DOHH2 (cell line): ENCODE data around the gene UMODL1.

Experiments
- H3F3A ChIP-seq: fragments of 200-600 bp; sonication (generic), shearing (Covaris generic); 2 replicates; pipeline ENCODE4 v1.6.0; 2016; ENCODE audit warnings: antibody characterized with exemption, mild to moderate bottlenecking; ENCODE audit not compliant: control insufficient read depth, insufficient read depth
- H3K27ac ChIP-seq: fragments of 200-600 bp; sonication (generic); 2 replicates; pipeline ENCODE4 v1.5.1; 2014; ENCODE audit warnings: low read depth, mild to moderate bottlenecking, low read length, moderate library complexity
- H3K27me3 ChIP-seq: fragments of 200-600 bp; sonication (generic); 2 replicates; pipeline ENCODE4 v1.6.1; 2014; ENCODE audit warnings: mild to moderate bottlenecking, low read length, mixed read lengths; ENCODE audit not compliant: control insufficient read depth
- H3K36me3 ChIP-seq: fragments of 200-600 bp; sonication (generic); 2 replicates; pipeline ENCODE4 v1.6.1; 2014; ENCODE audit warnings: mild to moderate bottlenecking, low read length, moderate library complexity, mixed read lengths; ENCODE audit not compliant: control insufficient read depth
- H3K4me1 ChIP-seq: fragments of 200-600 bp; sonication (generic); 2 replicates; pipeline ENCODE4 v1.6.1; 2014; ENCODE audit warnings: mild to moderate bottlenecking, low read length, mixed read lengths; ENCODE audit not compliant: control insufficient read depth
- H3K4me2 ChIP-seq: fragments of 200-600 bp; sonication (generic); 2 replicates; pipeline ENCODE4 v1.6.0; 2014; ENCODE audit warnings: mild to moderate bottlenecking, low read length, moderate library complexity
- H3K4me3 ChIP-seq: fragments of 200-600 bp; sonication (generic); 2 replicates; pipeline ENCODE4 v1.5.1; 2014; ENCODE audit warnings: mild to moderate bottlenecking, low read length, mixed read lengths
- H3K79me2 ChIP-seq: fragments of 200-600 bp; sonication (generic); 2 replicates; pipeline ENCODE4 v1.6.1; 2014; ENCODE audit warnings: mild to moderate bottlenecking, low read length, mixed read lengths; ENCODE audit not compliant: control insufficient read depth
- H3K9me2 ChIP-seq: fragments of 200-600 bp; sonication (generic); replicated peaks from 2 replicates; pipeline ENCODE4 v1.6.1; 2014; ENCODE audit warnings: mild to moderate bottlenecking, low read length, mixed read lengths; ENCODE audit not compliant: control insufficient read depth
- H3K9me3 ChIP-seq: fragments of 200-600 bp; sonication (generic); 2 replicates; pipeline ENCODE4 v1.6.1; 2014; ENCODE audit warnings: antibody characterized with exemption, low read length, mixed read lengths; ENCODE audit not compliant: control insufficient read depth, insufficient read depth
- H4K20me1 ChIP-seq: fragments of 200-600 bp; sonication (generic); 2 replicates; pipeline ENCODE4 v1.6.0; 2014; ENCODE audit warnings: low read depth, mild to moderate bottlenecking, antibody characterized with exemption, low read length, moderate library complexity; ENCODE audit not compliant: control insufficient read depth, insufficient read depth
- CTCF ChIP-seq: fragments of 200-600 bp; sonication (generic); IDR thresholded peaks from one replicate; pipeline ENCODE4 v1.5.1; 2014; ENCODE audit warnings: antibody characterized with exemption, mild to moderate bottlenecking, low read depth, low read length; ENCODE audit not compliant: poor library complexity, severe bottlenecking
- EZH2phosphoT487 ChIP-seq: fragments of 200-600 bp; sonication (generic); IDR thresholded peaks from 2 replicates; pipeline ENCODE4 v1.6.1; 2017; ENCODE audit warnings: borderline replicate concordance, mild to moderate bottlenecking, antibody characterized with exemption, low read length, moderate library complexity, mixed read lengths

The UMODL1 gene

DNA sequence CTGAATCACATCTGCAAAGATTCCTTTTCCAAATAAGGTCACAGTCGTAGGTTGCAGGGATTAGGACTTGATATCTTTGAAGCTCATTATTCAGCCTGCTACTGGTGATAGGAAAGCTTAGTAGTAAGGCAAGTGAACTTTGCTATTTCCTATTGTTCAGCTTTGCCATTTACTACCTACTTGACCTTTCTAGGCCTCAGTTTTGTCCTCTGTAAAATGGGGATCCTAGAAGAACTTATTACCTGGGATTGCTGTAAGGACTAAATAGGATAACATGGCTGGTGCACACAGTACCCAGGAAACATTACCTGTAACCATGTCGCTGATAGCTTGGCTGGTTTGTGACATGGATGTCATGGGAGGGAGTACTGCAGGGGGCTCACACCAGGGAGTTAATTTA lies 24.5 kb downstream of the UMODL1 start:
- Histone ChIP-seq H3K9me3 (no peaks in the 10 kb centered on the region), H3F3A (no peaks in the 10 kb centered on the region), H3K27me3 (peaks cover 37% of the 10 kb centered on the region), H3K4me1 (0 out of 2 replicates have a peak, but pooled peaks cover 2% of the 10 kb centered on the region), H3K4me3 (no peak overlapping the region), H3K36me3 (no peaks in the 10 kb centered on the region), H3K9me2 (no peaks in the 10 kb centered on the region), H3K4me2 (no peak overlapping the region), H3K79me2 (no peaks in the 10 kb centered on the region), H4K20me1 (no peaks in the 10 kb centered on the region), H3K27ac (no peak overlapping the region)
- TF ChIP-seq CTCF, result no peak
- no peak for TF ChIP-seq EZH2phosphoT487

DNA sequence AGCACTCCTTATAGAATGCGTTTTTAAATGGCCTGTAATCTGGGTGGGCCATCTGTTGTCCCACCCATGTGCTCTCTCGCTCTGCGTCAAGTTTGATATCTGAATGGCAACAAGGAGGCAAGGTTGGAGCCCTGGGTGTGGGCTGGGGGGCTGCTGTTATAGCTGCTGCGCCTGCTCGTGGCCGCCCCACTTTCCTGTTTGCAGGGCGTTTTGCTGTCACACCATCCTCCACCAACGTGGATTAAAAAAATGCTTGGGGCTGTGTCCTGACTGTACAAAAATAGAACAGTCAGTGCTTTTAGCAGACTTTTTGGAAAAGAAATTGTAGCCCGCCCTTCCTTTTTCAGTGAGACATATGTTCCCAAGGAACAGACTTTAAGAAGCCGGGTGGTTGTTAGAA lies 25.4 kb downstream of the UMODL1 start:
- no peaks in the 10 kb centered on the region for H3F3A ChIP-seq
- no peaks in the 10 kb centered on the region for H3K79me2 ChIP-seq
- H3K27me3 ChIP-seq, result peaks cover 36% of the 10 kb centered on the region
- 0 out of 2 replicates have a peak, but pooled peaks cover 2% of the 10 kb centered on the region for H3K4me1 ChIP-seq
- no peaks in the 10 kb centered on the region for H3K9me2 ChIP-seq
- H3K9me3 ChIP-seq, result no peaks in the 10 kb centered on the region
- H3K36me3 ChIP-seq, result no peaks in the 10 kb centered on the region
- no peak overlapping the region for H3K4me2 ChIP-seq
- TF ChIP-seq CTCF, result no peak
- TF ChIP-seq EZH2phosphoT487, result no peak
- H4K20me1 ChIP-seq, result no peaks in the 10 kb centered on the region
- H3K4me3 ChIP-seq, result no peak overlapping the region
- no peak overlapping the region for H3K27ac ChIP-seq

GRCh38 chr21:42097274-42097673 lies 26.2 kb downstream of the UMODL1 start:
- Histone ChIP-seq H3F3A (no peaks in the 10 kb centered on the region), H4K20me1 (no peaks in the 10 kb centered on the region), H3K4me2 (no peak overlapping the region), H3K9me2 (no peaks in the 10 kb centered on the region), H3K79me2 (no peaks in the 10 kb centered on the region), H3K27ac (no peak overlapping the region), H3K36me3 (no peaks in the 10 kb centered on the region), H3K9me3 (no peaks in the 10 kb centered on the region), H3K4me1 (0 out of 2 replicates have a peak, but pooled peaks cover 2% of the 10 kb centered on the region), H3K4me3 (no peak overlapping the region), H3K27me3 (peaks cover 40% of the 10 kb centered on the region)
- TF ChIP-seq CTCF (no peak), EZH2phosphoT487 (no peak)
